ENCODE measurements around the gene RIPPLY2.
"Not testable (repeated sequence)": the region's sequence is repeated elsewhere in the genome, so short reads cannot be mapped to it uniquely, and the experiment has no call there.

RIPPLY2 gene, protein sequence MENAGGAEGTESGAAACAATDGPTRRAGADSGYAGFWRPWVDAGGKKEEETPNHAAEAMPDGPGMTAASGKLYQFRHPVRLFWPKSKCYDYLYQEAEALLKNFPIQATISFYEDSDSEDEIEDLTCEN

GRCh38 chr6:83853178-83854000, at the start of gene RIPPLY2:
RIPPLY2 (plus strand) TSS chr6:83853360; CDS start chr6:83853417, 57 bp downstream.
- peak within 1 kb of the TSS; percentile 79 to 86 for H3K4me3 Mint-ChIP-seq
- H3K27me3 Mint-ChIP-seq, result peaks cover 68% of the 10 kb centered on the region
- H3K9me3 Mint-ChIP-seq, result no peaks in the 10 kb centered on the region
- H3K4me1 Mint-ChIP-seq, result peaks cover 15% of the 10 kb centered on the region
- DNase-seq (peak; percentile 17 to 20), ATAC-seq (peak; percentile 79)
- H3K27ac Mint-ChIP-seq, result no peak within 1 kb of the TSS

DNA sequence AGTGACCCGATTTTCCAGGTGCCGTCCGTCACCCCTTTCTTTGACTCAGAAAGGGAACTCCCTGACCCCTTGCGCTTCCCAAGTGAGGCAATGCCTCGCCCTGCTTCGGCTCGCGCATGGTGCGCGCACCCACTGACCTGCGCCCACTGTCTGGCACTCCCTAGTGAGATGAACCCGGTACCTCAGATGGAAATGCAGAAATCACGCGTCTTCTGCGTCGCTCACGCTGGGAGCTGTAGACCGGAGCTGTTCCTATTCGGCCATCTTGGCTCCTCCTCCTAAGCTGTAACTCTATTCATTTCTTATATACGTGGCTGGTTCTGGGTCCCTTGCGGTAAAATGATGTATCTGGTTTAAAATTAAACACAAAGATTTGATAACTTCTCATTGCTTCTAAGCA, 49.7 kb upstream of the RIPPLY2 start:
- not testable (repeated sequence) for H3K27ac Mint-ChIP-seq, H3K4me1 Mint-ChIP-seq, ATAC-seq

DNA sequence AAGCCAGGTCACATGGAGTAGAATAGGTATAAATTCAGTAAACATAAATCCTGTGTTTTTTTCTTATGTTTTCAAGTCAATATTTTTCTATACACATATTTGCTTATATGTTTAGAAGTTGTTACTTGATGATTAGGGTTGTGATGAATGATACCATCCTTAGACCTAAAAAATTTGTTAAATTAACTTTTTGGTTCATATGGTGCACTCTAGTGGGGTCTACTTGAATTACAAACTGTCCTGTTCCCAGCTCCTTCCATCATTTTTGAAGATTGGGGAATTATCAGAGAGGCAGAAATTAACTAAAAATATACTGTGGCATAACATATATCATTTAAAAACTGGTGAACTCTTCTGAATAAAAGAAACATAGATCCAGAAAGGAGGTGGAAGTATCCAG, 48.3 kb upstream of the RIPPLY2 start:
- Mint-ChIP-seq H3K9me3 (peaks cover 5 to 9% of the 10 kb centered on the region in 2 donors), H3K4me3 (no peak overlapping the region), H3K4me1 (no peaks in the 10 kb centered on the region), H3K27me3 (no peaks in the 10 kb centered on the region), H3K27ac (no peak overlapping the region)
- no peak for DNase-seq
- no peak for ATAC-seq

More for the DNA sequence above, 49.7 kb upstream of the RIPPLY2 start:
- H3K4me3 Mint-ChIP-seq, DNase-seq, H3K9me3 Mint-ChIP-seq, H3K27me3 Mint-ChIP-seq: not testable (repeated sequence)

DNA sequence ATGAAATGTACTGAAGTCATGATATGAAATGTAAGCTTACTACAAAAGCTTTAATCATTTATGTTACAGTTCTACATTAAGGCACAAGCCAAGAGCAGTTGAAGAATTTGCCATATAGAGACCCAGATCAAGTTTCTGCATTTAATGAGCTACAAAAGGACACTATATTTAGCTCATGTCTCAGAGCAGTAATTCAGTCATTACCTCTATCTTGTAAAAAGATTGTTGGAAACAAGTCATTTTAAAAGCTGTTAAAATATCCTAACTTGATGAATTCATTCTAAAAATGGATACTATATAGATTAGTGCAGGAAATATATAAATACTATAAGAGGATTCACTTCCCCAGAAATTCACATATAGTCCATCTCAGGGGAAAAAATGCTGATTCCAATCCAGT, 45.2 kb upstream of the RIPPLY2 start:
- H3K27me3 Mint-ChIP-seq, result no peaks in the 10 kb centered on the region
- peaks cover 5 to 9% of the 10 kb centered on the region in 2 donors for H3K9me3 Mint-ChIP-seq
- no peak overlapping the region for H3K27ac Mint-ChIP-seq
- DNase-seq, result no peak
- no peak for ATAC-seq
- H3K4me3 Mint-ChIP-seq, result no peak overlapping the region
- H3K4me1 Mint-ChIP-seq, result no peaks in the 10 kb centered on the region

DNA sequence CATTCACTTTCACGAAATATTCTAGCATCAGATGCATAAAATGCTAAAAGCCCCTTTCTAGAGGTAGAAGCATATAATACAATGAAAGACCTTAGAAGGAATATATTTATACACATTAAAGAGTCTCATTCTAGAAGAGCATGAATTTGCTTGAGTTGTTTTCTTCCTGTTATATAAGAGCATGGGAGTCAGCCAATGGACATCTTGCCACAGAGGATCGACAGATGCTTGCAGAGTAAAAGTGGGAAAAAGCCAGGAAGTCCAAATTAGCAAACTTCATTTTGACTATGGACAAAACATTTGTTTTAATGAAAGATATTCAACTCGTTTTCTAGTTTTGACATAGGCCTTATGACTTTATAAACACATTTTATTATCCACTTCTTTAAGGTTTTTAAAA, 44.2 kb upstream of the RIPPLY2 start:
- peaks cover 4 to 5% of the 10 kb centered on the region in 2 donors for H3K9me3 Mint-ChIP-seq
- DNase-seq (no peak), ATAC-seq (no peak)
- no peak overlapping the region for H3K4me3 Mint-ChIP-seq
- H3K27me3 Mint-ChIP-seq, result no peaks in the 10 kb centered on the region
- H3K4me1 Mint-ChIP-seq, result no peaks in the 10 kb centered on the region
- no peak overlapping the region for H3K27ac Mint-ChIP-seq

DNA sequence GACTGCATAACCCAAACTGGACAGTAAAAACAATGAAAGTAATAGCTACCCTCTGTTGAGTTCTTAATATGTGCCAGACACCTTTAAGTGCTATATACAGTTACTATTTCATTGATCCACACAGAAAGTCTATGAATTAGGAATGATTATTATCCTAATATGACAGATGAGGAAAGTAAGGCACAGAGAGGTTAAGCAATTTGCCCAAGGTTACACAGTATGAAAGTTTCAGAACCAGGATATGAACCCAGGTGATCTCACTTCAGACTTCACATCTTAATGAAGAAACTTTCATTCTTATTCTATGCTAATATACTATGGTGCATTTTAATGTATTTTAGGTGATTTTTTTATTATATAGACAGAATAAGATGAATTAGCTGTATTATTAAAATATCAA, 40.6 kb upstream of the RIPPLY2 start:
- no peaks in the 10 kb centered on the region for H3K27me3 Mint-ChIP-seq
- H3K4me3 Mint-ChIP-seq, result no peak overlapping the region

DNA sequence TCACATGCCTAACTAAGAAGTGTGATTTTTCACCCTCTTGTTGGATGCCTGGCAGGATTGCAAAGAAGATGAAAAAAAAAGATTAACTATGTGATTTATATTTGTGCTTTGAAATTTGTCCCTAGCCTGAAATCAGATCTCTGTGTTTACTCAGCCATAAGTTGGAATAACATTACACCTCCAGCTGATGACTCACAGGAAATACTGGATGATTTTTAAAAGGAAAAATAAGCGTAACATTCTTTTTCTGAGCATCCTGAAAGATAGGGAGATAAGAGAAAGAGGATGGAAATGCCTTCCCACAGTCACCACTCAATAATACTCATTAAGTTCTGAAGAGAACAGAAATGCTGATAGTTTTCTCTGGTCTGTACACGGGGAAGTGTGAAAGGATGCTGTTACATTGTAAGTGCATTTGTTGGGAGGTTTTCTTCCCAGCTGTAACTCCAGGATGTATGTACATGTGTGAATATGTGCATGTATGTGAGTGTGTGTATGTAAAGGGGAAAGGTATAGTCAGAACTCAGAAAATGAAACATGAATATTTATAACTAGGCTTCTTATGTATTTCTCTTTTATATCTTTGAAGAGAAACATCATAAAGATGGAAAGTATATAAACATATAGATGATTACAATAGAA, 37.4 kb upstream of the RIPPLY2 start:
- peaks cover 7% of the 10 kb centered on the region for H3K27me3 Mint-ChIP-seq
- ATAC-seq (no peak), DNase-seq (no peak)
- H3K4me1 Mint-ChIP-seq, result no peaks in the 10 kb centered on the region
- H3K9me3 Mint-ChIP-seq, result no peaks in the 10 kb centered on the region
- no peak overlapping the region for H3K27ac Mint-ChIP-seq
- no peak overlapping the region for H3K4me3 Mint-ChIP-seq

More for the DNA sequence above, 40.6 kb upstream of the RIPPLY2 start:
- DNase-seq (no peak), ATAC-seq (no peak)
- Mint-ChIP-seq H3K27ac (no peak overlapping the region), H3K9me3 (no peaks in the 10 kb centered on the region), H3K4me1 (no peaks in the 10 kb centered on the region)

DNA sequence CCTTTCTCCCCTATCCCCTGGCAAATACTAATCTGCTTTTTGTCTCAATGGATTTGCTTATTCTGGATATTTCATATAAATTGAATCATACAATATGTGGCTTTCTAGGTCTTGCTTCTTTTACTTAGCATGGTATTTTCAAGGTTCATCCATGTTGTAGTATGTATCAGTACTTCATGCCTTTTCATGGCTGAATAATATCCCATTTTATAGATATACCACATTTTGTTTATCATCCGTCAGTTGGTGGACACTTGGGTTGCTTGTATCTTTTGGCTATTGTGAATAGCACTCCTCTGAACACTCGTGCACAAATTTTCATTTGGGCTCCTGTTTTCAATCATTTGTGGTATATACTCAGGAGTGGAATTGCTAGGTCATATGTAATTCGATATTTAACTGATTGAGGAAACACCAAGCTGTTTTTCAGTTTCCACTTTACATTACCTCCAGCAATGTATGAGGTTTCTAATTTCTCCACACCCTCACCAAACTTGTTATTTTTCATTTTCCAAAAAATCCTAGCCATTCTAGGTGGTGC, 30.5 kb upstream of the RIPPLY2 start:
- no peaks in the 10 kb centered on the region for H3K9me3 Mint-ChIP-seq
- ATAC-seq (no peak), DNase-seq (no peak)
- no peaks in the 10 kb centered on the region for H3K4me1 Mint-ChIP-seq
- H3K27ac Mint-ChIP-seq, result no peak overlapping the region
- peaks cover 6% of the 10 kb centered on the region for H3K27me3 Mint-ChIP-seq
- H3K4me3 Mint-ChIP-seq, result no peak overlapping the region

DNA sequence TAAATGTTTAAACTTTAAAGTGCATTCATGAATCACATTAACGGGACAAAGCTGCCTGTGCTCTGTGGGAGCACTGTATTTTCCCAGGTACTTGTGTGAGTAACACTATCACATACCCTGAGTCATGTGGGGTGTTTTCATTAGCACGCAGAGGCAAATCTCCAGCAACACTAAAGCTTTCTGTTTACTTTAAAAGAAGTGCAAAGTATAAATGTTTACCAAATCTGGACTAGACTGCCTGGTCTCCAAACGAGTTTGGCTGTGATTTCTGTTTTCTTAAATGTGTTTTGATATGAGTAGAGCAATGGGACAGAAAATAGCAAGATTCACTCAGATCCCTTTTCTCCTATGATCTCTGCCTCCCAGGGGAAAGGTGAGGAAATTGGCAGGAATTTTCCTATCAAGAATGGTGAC, 28.8 kb upstream of the RIPPLY2 start:
- no peaks in the 10 kb centered on the region for H3K27me3 Mint-ChIP-seq
- DNase-seq, result no peak
- ATAC-seq, result no peak
- H3K27ac Mint-ChIP-seq, result no peak overlapping the region
- no peaks in the 10 kb centered on the region for H3K9me3 Mint-ChIP-seq
- no peak overlapping the region for H3K4me3 Mint-ChIP-seq
- no peaks in the 10 kb centered on the region for H3K4me1 Mint-ChIP-seq

- ATAC-seq (no peak), DNase-seq (no peak)
- Mint-ChIP-seq H3K27ac (no peak overlapping the region), H3K4me3 (no peak overlapping the region), H3K27me3 (peaks cover 3% of the 10 kb centered on the region), H3K9me3 (no peaks in the 10 kb centered on the region), H3K4me1 (no peaks in the 10 kb centered on the region)
Measured at GRCh38 chr6:83824831-83825230, 28.3 kb upstream of the RIPPLY2 start.

DNA sequence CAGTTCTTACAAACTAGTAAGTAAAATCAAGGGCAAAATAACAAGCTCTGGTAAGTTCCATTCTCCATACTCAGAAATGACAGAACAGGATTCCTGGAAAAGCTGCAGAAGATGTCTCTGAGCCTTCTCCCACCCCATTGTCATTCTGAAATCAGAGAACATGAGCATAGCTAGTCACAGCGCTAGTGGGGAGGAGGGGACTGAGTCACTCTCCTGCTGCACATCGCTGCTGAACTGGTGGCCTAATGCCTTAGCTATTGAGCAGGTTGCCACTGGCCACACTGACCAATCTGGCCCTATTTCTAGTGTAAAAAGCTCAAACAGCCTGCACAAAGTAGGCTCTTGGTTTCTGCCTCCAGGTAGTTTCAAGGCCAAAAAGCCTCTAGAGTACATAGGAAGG, 26.1 kb upstream of the RIPPLY2 start:
- no peak for DNase-seq
- Mint-ChIP-seq H3K4me1 (no peaks in the 10 kb centered on the region), H3K27me3 (peaks cover 15% of the 10 kb centered on the region), H3K4me3 (no peak overlapping the region), H3K9me3 (no peaks in the 10 kb centered on the region), H3K27ac (no peak overlapping the region)
- no peak for ATAC-seq

GRCh38 chr6:83838727-83839126, 14.4 kb upstream of the RIPPLY2 start:
- Mint-ChIP-seq H3K4me1 (no peaks in the 10 kb centered on the region), H3K9me3 (peaks cover 20 to 21% of the 10 kb centered on the region in 2 donors), H3K27me3 (peaks cover 15% of the 10 kb centered on the region), H3K27ac (no peak overlapping the region), H3K4me3 (no peak overlapping the region)
- DNase-seq, result no peak
- ATAC-seq, result no peak

DNA sequence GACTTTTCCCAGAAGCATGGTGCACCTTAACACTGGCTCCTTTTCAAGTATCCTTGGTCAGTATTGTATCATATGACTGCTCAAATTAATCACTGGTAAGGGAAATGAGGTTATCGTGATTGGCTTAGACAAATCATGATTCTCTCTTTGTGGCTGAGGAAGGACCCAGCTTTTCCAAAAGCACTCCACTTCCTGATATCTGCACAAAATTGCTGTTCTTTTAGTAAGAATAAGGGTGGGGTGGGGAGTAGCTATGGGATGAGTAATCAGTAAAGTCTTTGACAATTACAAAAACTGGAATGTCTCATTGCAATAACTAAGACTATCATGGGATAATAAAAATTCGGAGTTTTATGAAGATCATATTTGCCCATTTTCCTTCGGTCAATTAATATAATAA, 9.0 kb upstream of the RIPPLY2 start:
- Mint-ChIP-seq H3K9me3 (peaks cover 5 to 6% of the 10 kb centered on the region in 2 donors), H3K4me1 (no peaks in the 10 kb centered on the region), H3K4me3 (no peak overlapping the region), H3K27ac (no peak overlapping the region), H3K27me3 (peaks cover 17% of the 10 kb centered on the region)
- ATAC-seq, result no peak
- DNase-seq, result no peak

- ATAC-seq (no peak), DNase-seq (no peak)
- H3K4me3 Mint-ChIP-seq, result no peak overlapping the region
- no peak overlapping the region for H3K27ac Mint-ChIP-seq
- H3K27me3 Mint-ChIP-seq, result peaks cover 38% of the 10 kb centered on the region
- H3K9me3 Mint-ChIP-seq, result peaks cover 0 to 3% of the 10 kb centered on the region in 2 donors
- H3K4me1 Mint-ChIP-seq, result no peaks in the 10 kb centered on the region
Measured at GRCh38 chr6:83846291-83846690, 6.9 kb upstream of the RIPPLY2 start.

- Mint-ChIP-seq H3K4me3 (no peak overlapping the region), H3K27ac (no peak overlapping the region), H3K4me1 (no peaks in the 10 kb centered on the region), H3K9me3 (no peaks in the 10 kb centered on the region), H3K27me3 (peaks cover 43% of the 10 kb centered on the region)
- no peak for DNase-seq
- ATAC-seq, result peak; percentile 61
Measured at GRCh38 chr6:83847179-83847578, 6.0 kb upstream of the RIPPLY2 start.

GRCh38 chr6:83849127-83849526, 4.0 kb upstream of the RIPPLY2 start:
- Mint-ChIP-seq H3K27ac (peak overlapping the region in 1 of 2 donors; percentile 4), H3K9me3 (no peaks in the 10 kb centered on the region), H3K4me1 (peaks cover 12% of the 10 kb centered on the region), H3K4me3 (no peak overlapping the region), H3K27me3 (peaks cover 52% of the 10 kb centered on the region)
- no peak for DNase-seq
- ATAC-seq, result no peak

Data from stimulated activated naive CD8-positive, alpha-beta T cell treated with anti-CD3 and anti-CD28 coated beads, Interleukin-15, amount 100 ng/mL, for 72 hours (primary cell).